ENCODE data around the gene UBE2Q2.

The UBE2Q2 gene

DNA sequence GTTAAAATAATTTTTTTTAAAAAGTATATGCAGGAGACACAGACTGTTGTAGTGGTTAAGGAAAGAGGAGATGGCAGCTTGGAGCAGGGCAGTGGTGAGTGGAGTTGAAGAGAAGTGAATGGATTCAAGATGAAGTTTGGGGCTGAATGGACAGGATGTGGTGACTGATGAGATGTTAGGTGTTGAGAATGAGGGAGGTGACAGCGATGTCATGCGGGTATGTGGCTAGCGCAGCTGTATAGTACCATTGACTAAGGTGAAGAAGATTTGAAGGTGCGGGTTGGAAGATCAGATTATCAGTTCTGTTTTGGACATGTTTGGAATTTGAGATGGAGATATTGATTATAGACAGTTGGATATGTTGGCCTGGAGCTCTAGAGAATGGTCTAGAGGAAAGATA, 80.5 kb downstream of the UBE2Q2 start:
- DNase-seq (ENCODE audit: low spot score), result no peak

DNA sequence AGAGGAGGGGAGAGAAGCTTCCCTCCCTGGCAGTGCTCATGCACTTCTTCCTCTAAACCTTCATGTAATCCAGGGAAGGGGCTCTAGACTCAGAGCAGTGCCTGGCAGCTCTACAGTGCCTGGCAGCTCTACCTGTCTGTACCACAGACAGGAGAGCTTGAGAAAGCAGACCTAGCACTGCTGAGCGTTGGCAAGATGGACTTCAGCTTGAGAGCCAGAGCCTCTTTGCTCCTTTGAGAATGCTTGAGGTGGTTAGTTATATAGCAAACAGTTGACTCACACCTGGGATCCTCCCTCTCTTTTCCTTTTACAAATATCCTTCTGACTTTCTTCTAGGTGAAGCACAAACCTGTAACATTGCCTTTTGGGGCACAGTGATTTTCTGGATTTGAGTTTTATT, 81.3 kb downstream of the UBE2Q2 start:
- DNase-seq (ENCODE audit: low spot score), result no peak

DNA sequence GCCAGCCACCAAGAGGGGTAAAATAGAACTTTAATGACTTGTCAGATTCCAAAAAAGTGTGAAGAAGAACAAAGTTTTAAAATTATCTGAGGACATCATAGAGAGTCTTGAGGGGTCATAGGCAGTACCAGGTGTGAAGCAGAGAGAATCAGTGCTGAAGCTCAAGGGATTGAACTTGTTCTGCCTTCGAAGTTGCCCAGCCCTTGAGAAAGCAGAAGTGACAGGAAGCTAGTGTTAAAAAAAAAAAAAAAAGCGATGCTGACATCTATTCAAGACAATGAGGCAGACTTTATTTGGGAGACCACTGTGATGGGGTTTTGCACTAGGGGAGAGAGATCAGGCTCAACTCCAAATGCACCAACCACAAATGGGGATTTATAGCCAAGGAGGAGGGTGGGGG, 82.2 kb downstream of the UBE2Q2 start:
- DNase-seq (ENCODE audit: low spot score), result no peak

DNA sequence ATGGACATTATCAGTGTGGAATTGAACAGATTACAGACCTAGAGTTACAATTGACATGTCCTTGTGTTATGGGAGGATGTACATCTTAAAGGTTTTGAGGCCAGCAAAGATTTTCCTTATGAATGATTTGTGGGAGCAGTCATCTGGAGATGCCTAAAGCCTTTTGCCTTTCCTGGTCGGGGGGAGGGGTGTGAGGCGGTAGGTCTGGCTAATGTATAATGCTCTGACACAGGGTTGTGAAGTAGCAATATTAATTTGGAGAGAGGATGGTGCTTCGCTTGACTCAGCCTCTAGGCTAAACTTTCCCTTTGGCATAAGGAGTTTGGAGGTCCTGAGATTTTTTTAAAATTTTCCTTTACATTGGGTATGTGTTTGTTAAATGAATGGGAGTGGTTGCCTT, 83.7 kb downstream of the UBE2Q2 start:
- DNase-seq (ENCODE audit: low spot score), result no peak

DNA sequence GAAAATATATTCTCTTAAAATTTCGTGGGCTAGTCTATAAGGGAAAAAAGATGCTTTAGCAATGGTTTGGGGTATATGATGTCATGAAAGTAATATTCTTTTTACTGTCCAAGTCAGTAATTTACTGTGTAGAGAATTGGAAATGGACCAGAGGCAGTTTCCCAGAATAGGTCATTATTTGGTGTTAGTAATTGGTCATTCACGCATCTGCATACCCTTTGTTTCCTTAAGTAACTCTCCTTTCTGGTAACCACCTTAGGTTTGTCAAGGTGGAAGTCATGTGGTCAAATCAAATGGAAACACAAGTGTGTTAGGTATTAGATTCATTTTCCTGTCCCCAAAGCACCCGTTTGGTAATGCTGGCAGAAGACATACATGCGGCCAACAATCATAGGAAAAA, 84.4 kb downstream of the UBE2Q2 start:
- DNase-seq (ENCODE audit: low spot score), result peak; percentile 25

DNA sequence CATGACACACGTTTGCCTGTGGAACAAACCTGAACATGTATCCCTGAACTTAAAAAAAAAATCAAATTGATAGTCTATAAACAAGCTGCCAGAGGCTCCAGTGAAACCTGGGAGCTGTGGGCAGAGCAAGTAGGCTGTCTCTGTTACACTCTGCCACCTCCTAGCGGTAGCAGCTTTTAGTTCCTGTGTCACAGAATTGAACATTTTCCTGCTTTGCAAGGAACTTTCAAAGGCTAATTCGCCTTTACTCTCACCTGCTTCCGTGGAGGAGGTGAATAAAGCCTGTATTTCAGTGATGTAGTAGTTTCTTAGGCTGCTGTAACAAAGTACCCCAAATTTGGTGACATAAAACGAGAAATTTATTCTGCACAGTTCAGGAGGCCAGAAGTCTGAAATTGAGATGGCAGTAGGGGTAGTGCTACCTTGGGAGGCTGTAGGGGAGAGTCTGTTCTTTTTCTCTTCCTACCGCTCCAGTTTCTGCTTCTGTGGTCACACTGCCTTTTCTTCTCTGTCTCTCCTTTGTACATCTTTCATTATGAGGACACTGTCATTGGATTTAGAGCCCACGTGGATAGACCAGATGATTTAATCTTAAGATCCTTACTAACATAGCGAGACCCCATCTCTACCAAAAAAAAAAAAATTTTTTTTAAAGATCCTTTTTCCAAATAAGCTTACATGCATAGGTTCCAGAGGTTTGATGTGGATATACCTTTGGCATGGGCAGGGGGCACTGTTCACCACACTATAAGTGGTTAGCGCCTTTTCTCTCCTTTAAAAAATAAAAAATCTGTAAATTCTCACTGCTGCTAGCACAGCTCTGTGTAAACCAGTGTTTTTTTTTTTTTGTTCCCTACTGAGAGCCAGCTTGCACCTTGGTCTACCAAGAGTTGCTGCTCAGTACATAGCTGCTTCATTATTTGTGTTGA, 85.7 kb downstream of the UBE2Q2 start:
- peak; percentile 75 for DNase-seq (ENCODE audit: low spot score)

DNA sequence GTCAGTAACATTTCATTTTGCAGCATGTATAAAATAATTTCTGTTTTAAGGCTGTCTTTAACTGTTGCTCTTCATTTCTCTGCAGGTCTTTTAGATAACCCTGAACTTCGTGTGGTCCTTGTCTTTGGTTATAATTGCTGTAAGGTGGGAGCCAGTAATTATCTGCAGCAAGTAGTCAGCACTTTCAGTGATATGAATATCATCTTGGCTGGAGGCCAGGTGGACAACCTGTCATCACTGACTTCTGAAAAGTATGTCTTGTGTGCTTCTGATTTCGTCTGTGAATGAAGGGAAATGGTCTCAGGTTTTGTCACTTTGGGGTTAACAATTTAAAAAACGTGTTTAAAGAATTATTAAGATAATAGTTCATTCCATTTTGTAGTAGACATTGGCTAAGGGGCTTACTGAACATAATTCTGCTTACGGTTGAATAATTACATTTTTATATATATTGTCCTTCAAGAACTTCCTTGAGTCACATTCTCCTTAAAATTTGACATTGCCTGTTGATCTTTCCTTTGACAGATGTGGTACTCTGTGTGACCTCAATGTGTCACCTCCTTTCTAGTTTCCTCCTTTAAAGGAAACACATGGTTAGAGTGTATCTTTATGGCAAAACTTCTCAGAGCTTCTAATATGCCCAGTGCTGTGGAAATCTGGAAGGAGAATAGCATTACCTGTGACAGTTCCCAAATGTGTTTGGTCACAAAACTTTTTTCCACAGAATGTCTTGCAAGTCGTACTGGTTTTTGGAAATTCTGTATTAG, 86.7 kb downstream of the UBE2Q2 start:
- DNase-seq (ENCODE audit: low spot score), result no peak

GRCh38 chr15:75930866-75931265, 87.6 kb downstream of the UBE2Q2 start:
- DNase-seq (ENCODE audit: low spot score), result no peak

- no peak for DNase-seq (ENCODE audit: low spot score)
These were observed 99.2 kb downstream of the UBE2Q2 start for GRCh38 chr15:75942464-75942863.

- DNase-seq (ENCODE audit: low spot score), result no peak
These were observed 100.0 kb downstream of the UBE2Q2 start for GRCh38 chr15:75943246-75943645.

DNA sequence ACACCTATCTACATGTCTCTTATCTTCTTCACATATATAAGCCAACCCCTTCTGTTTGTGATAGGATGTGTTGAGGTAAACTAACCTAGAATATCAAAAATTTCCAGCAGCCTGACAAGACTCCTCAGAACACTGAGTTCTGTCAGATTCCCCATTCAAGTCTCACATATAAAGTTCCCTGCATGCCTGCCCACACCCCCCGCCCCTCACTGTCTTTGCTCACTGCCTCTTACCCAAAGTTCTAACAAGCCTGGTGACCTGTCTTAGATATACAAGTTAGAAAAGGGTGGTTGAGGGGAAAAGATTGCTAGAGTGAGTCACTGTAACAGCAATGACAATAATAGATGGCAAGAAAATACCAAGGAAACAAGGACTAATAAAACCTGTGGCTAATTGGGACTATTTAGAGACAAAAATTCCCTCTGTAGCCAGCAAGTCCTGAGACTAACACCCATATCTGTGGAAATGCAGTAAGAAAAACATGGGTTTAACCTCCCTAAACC, 100.5 kb downstream of the UBE2Q2 start:
- DNase-seq (ENCODE audit: low spot score), result no peak

GRCh38 chr15:75945953-75946352, 102.7 kb downstream of the UBE2Q2 start:
- no peak for DNase-seq (ENCODE audit: low spot score)

DNA sequence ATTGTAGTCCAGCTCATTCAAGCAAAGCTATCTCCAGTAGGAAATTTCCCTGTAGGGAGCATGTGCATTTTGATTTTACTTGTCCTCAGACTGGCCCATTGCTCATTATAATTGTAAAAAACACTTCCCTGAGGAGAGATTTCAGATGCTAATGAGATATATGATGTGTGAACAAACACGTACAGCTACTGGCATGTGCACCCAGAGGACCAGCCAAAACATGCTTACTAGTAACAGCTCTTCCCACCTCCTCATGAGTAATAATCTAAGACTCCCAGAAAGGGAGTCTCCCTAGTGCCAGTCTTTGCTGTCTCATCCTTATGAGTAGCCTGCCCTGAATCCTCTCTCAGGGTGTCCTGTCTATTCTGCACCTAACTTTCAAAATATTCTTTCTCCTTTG, 103.8 kb downstream of the UBE2Q2 start:
- DNase-seq (ENCODE audit: low spot score), result no peak

- DNase-seq (ENCODE audit: low spot score), result no peak
These were observed 105.6 kb downstream of the UBE2Q2 start for GRCh38 chr15:75948761-75949296.

All from NAMALWA (cell line).